Measurements from ENCODE around the gene MALSU1.
A peak's percentile ranks its signal among the peaks of the same experiment; 100 is the strongest.

- TF ChIP-seq ZNF205 (CRISPR knock-in tag; IDR thresholded peaks at IDR 0.05), result no peak
- TF ChIP-seq ZNF354B (CRISPR knock-in tag; IDR thresholded peaks at IDR 0.05), result no peak
- no peak for TF ChIP-seq GTF2F1 (IDR thresholded peaks at IDR 0.05; ENCODE audit: low read length)
- TF ChIP-seq ZNF740 (CRISPR knock-in tag; IDR thresholded peaks at IDR 0.05), result no peak
- no peak for TF ChIP-seq ZBTB43 (CRISPR knock-in tag; conservative IDR thresholded peaks at IDR 0.05)
- TF ChIP-seq ARID2 (CRISPR knock-in tag; IDR thresholded peaks at IDR 0.05; ENCODE audit: borderline replicate concordance), result no peak
- no peak for TF ChIP-seq ZNF430 (CRISPR knock-in tag; IDR thresholded peaks at IDR 0.05)
- TF ChIP-seq POLR2AphosphoS2 (IDR thresholded peaks at IDR 0.05; ENCODE audit: low read depth, low read length), result no peak
- peak; percentile 90 for TF ChIP-seq RAD21 (CRISPR knock-in tag; IDR thresholded peaks at IDR 0.05)
- peak; percentile 95 for TF ChIP-seq CTCF (CRISPR knock-in tag; IDR thresholded peaks at IDR 0.05)
- TF ChIP-seq ZBTB44 (CRISPR knock-in tag; IDR thresholded peaks at IDR 0.05), result no peak
- no peak for TF ChIP-seq SMAD1 (CRISPR knock-in tag; IDR thresholded peaks at IDR 0.05; ENCODE audit: borderline replicate concordance, low read depth)
- TF ChIP-seq TFE3 (CRISPR knock-in tag; IDR thresholded peaks at IDR 0.05), result no peak
Measured at GRCh38 chr7:23273141-23273599, 26.0 kb upstream of the MALSU1 start.
